ENCODE measurements around the gene PEX26. TPM values are rescaled to one million over a fixed set of nuclear protein-coding genes. Genes with fewer than 3 reads are reported as not detected.

PEX26 gene
- total and polyA plus RNA-seq, 2 of the 13 experiments (the other 11 are each of a cell fraction or from before 2014, with no cell fraction given) = 10.6 to 25.1 TPM

- BruUV-seq (replicated peaks) = no TSS peak
- Histone ChIP-seq H3K27ac (ENCODE audit: extremely low read length, insufficient read depth, low read length) (no peak overlapping the region), H2AFZ (ENCODE audit: low read length) (no peak overlapping the region), H3K4me3 (replicated peaks in 1 of 3; ENCODE audit: insufficient read depth in 1 of 3, low read depth in 2 of 3, low read length in 3 of 3) (no peak overlapping the region), H3K79me2 (ENCODE audit: insufficient read depth, low read length) (peaks cover 10% of the 10 kb centered on the region), H3K4me2 (ENCODE audit: low read depth, low read length) (no peak overlapping the region), H4K20me1 (ENCODE audit: insufficient read depth, low read length) (no peaks in the 10 kb centered on the region), H3K4me1 (ENCODE audit: insufficient read depth, low read length) (peaks cover 50% of the 10 kb centered on the region), H3K9me3 (ENCODE audit: low read length) (no peaks in the 10 kb centered on the region), H3K27me3 (ENCODE audit: control insufficient read depth in 1 of 2, insufficient read depth in 2 of 2, low read length in 2 of 2) (no peaks in the 10 kb centered on the region; a peak in 1 of 5 replicates), H3K36me3 (replicated peaks in 1 of 2; ENCODE audit: control insufficient read depth in 1 of 2, insufficient read depth in 2 of 2, low read length in 2 of 2) (no peaks in the 10 kb centered on the region), H3K9ac (ENCODE audit: insufficient read depth, low read depth, low read length) (no peak overlapping the region)
- FAIRE-seq = no peak
- ChIA-PET POLR2A (interaction anchor here (2.2 kb wide), 1 partner anchor 17 kb away, joined by 5 read pairs; no protein-coding TSS in a partner anchor), CTCF (ENCODE audit: low intra/inter-chr PET ratio, low total read pairs) (no interaction called here)
- WGBS (ENCODE audit: low lambda C conversion rate) = 43% methylated on average over 2 of the region's 2 CpGs
- ATAC-seq = no peak
- in situ Hi-C loops (cut with HindIII; ENCODE audit: extremely low pct_ligation_motif_present, low pct_unique_long_range_greater_than_20kb) = loop anchor here (5.0 to 10.0 kb wide), 2 partner anchors 71 to 159 kb away; no protein-coding TSS in a partner anchor
- intact Hi-C loops (cut with micrococcal nuclease; ENCODE audit: unreplicated experiment) = no loop called here
- no peak for DNase-seq (ENCODE audit: low spot score)
- TF ChIP-seq TOPORS (CRISPR knock-in tag; IDR thresholded peaks at IDR 0.05) (no peak), CHD4 (IDR thresholded peaks at IDR 0.05; ENCODE audit: borderline replicate concordance, low read length) (no peak), UBTF (CRISPR knock-in tag; IDR thresholded peaks at IDR 0.05) (no peak), ZNF18 (CRISPR knock-in tag; IDR thresholded peaks at IDR 0.05; ENCODE audit: insufficient replicate concordance) (no peak), ZNF670 (CRISPR knock-in tag; IDR thresholded peaks at IDR 0.05; ENCODE audit: borderline replicate concordance) (no peak), REST (IDR thresholded peaks at IDR 0.05; ENCODE audit: borderline replicate concordance in 1 of 2, low read depth in 1 of 2, low read length in 2 of 2) (no peak), TFDP2 (CRISPR knock-in tag; IDR thresholded peaks at IDR 0.05) (no peak), ZNF317 (CRISPR knock-in tag; IDR thresholded peaks at IDR 0.05) (no peak), PHF5A (CRISPR knock-in tag; IDR thresholded peaks at IDR 0.05; ENCODE audit: low read depth, unreplicated experiment) (no peak), MAF1 (CRISPR knock-in tag; IDR thresholded peaks at IDR 0.05; ENCODE audit: borderline replicate concordance) (no peak), HOXD1 (CRISPR knock-in tag; IDR thresholded peaks at IDR 0.05) (no peak), RARA (CRISPR knock-in tag; IDR thresholded peaks at IDR 0.05) (no peak), ZC3H13 (CRISPR knock-in tag; IDR thresholded peaks at IDR 0.05) (no peak), ZNF549 (CRISPR knock-in tag; IDR thresholded peaks at IDR 0.05) (no peak)
These were observed 4.3 kb upstream of the PEX26 start for GRCh38 chr22:18073467-18073866.
